SK-N-SH (cell line): ENCODE results near the gene DCAF6. TPM values are rescaled to one million over a fixed set of nuclear protein-coding genes. Genes with fewer than 3 reads are reported as not detected.

Experiments
- CTCF ChIA-PET: fragments of 300-600, 350-600 bp; formaldehyde crosslinking; extraction: SDS; loops from one replicate; lab custom pipeline; 2021; lab: Yijun Ruan, JAX
- POLR2A ChIA-PET: fragments of 350-600 bp; sonication (Branson Sonifier 250); formaldehyde crosslinking; extraction: SDS; loops from one replicate; lab custom pipeline; 2020; ENCODE audit warnings: antibody characterized with exemption, inconsistent platforms; lab: Yijun Ruan, JAX
- DNase-seq: peaks from one replicate; pipeline ENCODE4 v3.0.0; 2012
- H2AFZ ChIP-seq: fragments of 200-600 bp; sonication (generic); 2 replicates; pipeline ENCODE4 v1.8.1; 2016; ENCODE audit warnings: antibody characterized with exemption, mild to moderate bottlenecking, low read depth
- H3F3A ChIP-seq: fragments of 200-600 bp; sonication (generic); replicated peaks from 2 replicates; pipeline ENCODE3; 2016; ENCODE audit warnings: antibody characterized with exemption, mild to moderate bottlenecking; ENCODE audit not compliant: insufficient read depth
- H3K27ac ChIP-seq, 2 experiments: fragments of 200-500 bp in 1 of 2; fragments of 200-600 bp in 1 of 2; sonication (Bioruptor generic) in 1 of 2; sonication (generic), shearing (Covaris generic) in 1 of 2; 2 replicates each; pipeline versions ENCODE4 v1.5.1 to v1.6.1; 2014 to 2016; ENCODE audit warnings: low read depth in 2 of 2, inconsistent platforms in 1 of 2, low read length in 1 of 2, mild to moderate bottlenecking in 1 of 2, mixed read lengths in 1 of 2
- H3K27me3 ChIP-seq: fragments of 200-600 bp; sonication (generic), shearing (Covaris generic); 2 replicates; pipeline ENCODE4 v1.6.1; 2016; ENCODE audit warnings: mixed run types; ENCODE audit not compliant: insufficient read depth
- H3K36me3 ChIP-seq, 2 experiments: fragments of 200-500 bp in 1 of 2; fragments of 200-600 bp in 1 of 2; sonication (Bioruptor generic) in 1 of 2; sonication (generic) in 1 of 2; replicated peaks in 1 of 2; 2 replicates each; pipeline versions ENCODE3 to v1.5.1; 2014 to 2016; ENCODE audit warnings: low read length in 1 of 2, mild to moderate bottlenecking in 1 of 2; ENCODE audit not compliant: insufficient read depth in 2 of 2, control insufficient read depth in 1 of 2
- H3K4me1 ChIP-seq, 2 experiments: fragments of 200-500 bp in 1 of 2; fragments of 200-600 bp in 1 of 2; sonication (Bioruptor generic) in 1 of 2; sonication (generic), shearing (Covaris generic) in 1 of 2; 2 replicates each; pipeline versions ENCODE4 v1.5.1 to v1.6.1; 2014 to 2016; ENCODE audit warnings: low read depth in 1 of 2, low read length in 1 of 2, mixed run types in 1 of 2; ENCODE audit not compliant: insufficient read depth in 2 of 2, control insufficient read depth in 1 of 2
- H3K4me2 ChIP-seq: fragments of 200-600 bp; sonication (generic), shearing (Covaris generic); 2 replicates; pipeline ENCODE4 v1.6.1; 2017; ENCODE audit warnings: mixed run types
- H3K4me3 ChIP-seq, 2 experiments: fragments of 200-500 bp in 1 of 2; fragments of 200-600 bp in 1 of 2; sonication (Bioruptor generic) in 1 of 2; sonication (generic), shearing (Covaris generic) in 1 of 2; 2 replicates each; pipeline versions ENCODE4 v1.5.1 to v1.8.1; 2014 to 2016; ENCODE audit warnings: low read depth in 2 of 2, inconsistent platforms in 1 of 2, low read length in 1 of 2, mild to moderate bottlenecking in 1 of 2, mixed read lengths in 1 of 2, moderate library complexity in 1 of 2
- H3K79me2 ChIP-seq: fragments of 200-600 bp; sonication (generic); 2 replicates; pipeline ENCODE4 v1.8.1; 2017; ENCODE audit warnings: mild to moderate bottlenecking; ENCODE audit not compliant: insufficient read depth
- H3K9ac ChIP-seq: fragments of 200-600 bp; sonication (generic); 2 replicates; pipeline ENCODE4 v1.6.1; 2017; ENCODE audit warnings: mixed run types
- H3K9me2 ChIP-seq: fragments of 200-600 bp; sonication (generic); 2 replicates; pipeline ENCODE4 v1.6.1; 2017; ENCODE audit warnings: mixed run types
- H3K9me3 ChIP-seq: fragments of 200-600 bp; sonication (generic); 2 replicates; pipeline ENCODE4 v1.6.1; 2017; ENCODE audit warnings: mixed run types, mild to moderate bottlenecking, moderate library complexity
- H4K20me1 ChIP-seq: fragments of 200-600 bp; sonication (generic); 2 replicates; pipeline ENCODE4 v1.6.1; 2017; ENCODE audit warnings: mild to moderate bottlenecking, mixed run types; ENCODE audit not compliant: insufficient read depth
- CTCF ChIP-seq: fragments of 200-600 bp; sonication (generic); IDR thresholded peaks from 2 replicates; pipeline ENCODE4 v1.6.1; 2017; ENCODE audit warnings: antibody characterized with exemption, mild to moderate bottlenecking, moderate library complexity
- EP300 ChIP-seq, 2 experiments: IDR thresholded peaks; 2 replicates each; pipeline versions ENCODE4 v1.4.0 to v1.6.1; 2012; ENCODE audit warnings: borderline replicate concordance in 1 of 2, low read depth in 1 of 2, low read length in 1 of 2
- EZH2phosphoT487 ChIP-seq: fragments of 200-600 bp; sonication (generic); IDR thresholded peaks from 2 replicates; pipeline ENCODE4 v1.6.1; 2017; ENCODE audit warnings: low read depth, mixed run types, mild to moderate bottlenecking, antibody characterized with exemption, moderate library complexity, borderline replicate concordance
- FOXJ3 ChIP-seq: sonication (generic); formaldehyde crosslinking; IDR thresholded peaks from 2 replicates; pipeline ENCODE4 v1.5.1; 2020; ENCODE audit warnings: mild to moderate bottlenecking, missing genetic modification reagents
- GABPA ChIP-seq: IDR thresholded peaks from 2 replicates; pipeline ENCODE4 v1.4.0; 2012; ENCODE audit warnings: low read depth, mild to moderate bottlenecking
- GATA2 ChIP-seq: sonication (generic); formaldehyde crosslinking; IDR thresholded peaks from 2 replicates; pipeline ENCODE4 v1.5.0; 2020; ENCODE audit warnings: mild to moderate bottlenecking, missing genetic modification reagents
- JUND ChIP-seq: IDR thresholded peaks from 2 replicates; pipeline ENCODE4 v1.4.0; 2012
- MAX ChIP-seq: IDR thresholded peaks from 2 replicates; pipeline ENCODE4 v1.4.0; 2012; ENCODE audit warnings: low read depth
- MEF2A ChIP-seq: IDR thresholded peaks from 2 replicates; pipeline ENCODE4 v1.4.0; 2012; ENCODE audit warnings: low read depth, borderline replicate concordance
- NFIC ChIP-seq: IDR thresholded peaks from 2 replicates; pipeline ENCODE4 v1.4.0; 2012; ENCODE audit warnings: borderline replicate concordance
- POLR2AphosphoS5 ChIP-seq: IDR thresholded peaks from 2 replicates; pipeline ENCODE4 v1.6.1; 2012; ENCODE audit warnings: low read depth, low read length
- RAD21 ChIP-seq: IDR thresholded peaks from 2 replicates; pipeline ENCODE4 v1.6.1; 2012; ENCODE audit warnings: mild to moderate bottlenecking, low read length
- RCOR1 ChIP-seq: fragments of 150-350 bp; IDR thresholded peaks from 2 replicates; pipeline ENCODE4 v1.6.1; 2017; ENCODE audit warnings: antibody characterized with exemption, low read length
- RFX5 ChIP-seq: IDR thresholded peaks from 2 replicates; pipeline ENCODE4 v1.6.1; 2012; ENCODE audit warnings: mild to moderate bottlenecking, improper control_type of control experiment, low read length
- RXRA ChIP-seq: IDR thresholded peaks from 2 replicates; pipeline ENCODE4 v1.4.0; 2012; ENCODE audit warnings: low read depth, mild to moderate bottlenecking, borderline replicate concordance
- SIN3A ChIP-seq: IDR thresholded peaks from 2 replicates; pipeline ENCODE4 v1.6.1; 2012; ENCODE audit warnings: low read depth, mild to moderate bottlenecking, low read length, moderate library complexity, borderline replicate concordance
- TAF1 ChIP-seq: IDR thresholded peaks from 2 replicates; pipeline ENCODE4 v1.6.1; 2012; ENCODE audit warnings: low read depth, mild to moderate bottlenecking, low read length, moderate library complexity, borderline replicate concordance
- TCF12 ChIP-seq: IDR thresholded peaks from 2 replicates; pipeline ENCODE4 v1.4.0; 2012
- TEAD4 ChIP-seq: IDR thresholded peaks from 2 replicates; pipeline ENCODE4 v1.4.0; 2012; ENCODE audit warnings: mild to moderate bottlenecking, borderline replicate concordance; ENCODE audit not compliant: insufficient read depth
- USF1 ChIP-seq: IDR thresholded peaks from 2 replicates; pipeline ENCODE4 v1.4.0; 2012; ENCODE audit warnings: low read depth, borderline replicate concordance
- YY1 ChIP-seq: IDR thresholded peaks from 2 replicates; pipeline ENCODE4 v1.4.0; 2012; ENCODE audit warnings: low read depth, mild to moderate bottlenecking
- WGBS: methylation state at CpG from one replicate; pipeline ENCODE4 v1.1.6; 2017; ENCODE audit warnings: low lambda C conversion rate; 5-methylcytosine and 5-hydroxymethylcytosine counted together
- polyA plus RNA-seq, 3 experiments: library from polyadenylated mRNA; depleted of rRNA; stranded (reverse); fragments of >200 nt; gene quantifications; 2 replicates each; pipeline ENCODE4 v1.2.3, GENCODE V29; 2012
- TF ChIP-seq, protein P1 (sequence below): IDR thresholded peaks from 2 replicates; pipeline ENCODE4 v1.6.1; 2012; ENCODE audit warnings: mild to moderate bottlenecking, low read depth, low read length, moderate library complexity

The DCAF6 gene
- polyA plus RNA-seq, 1 of the 3 experiments (the other 2 are of a cell fraction), result 31.3 TPM

DNA sequence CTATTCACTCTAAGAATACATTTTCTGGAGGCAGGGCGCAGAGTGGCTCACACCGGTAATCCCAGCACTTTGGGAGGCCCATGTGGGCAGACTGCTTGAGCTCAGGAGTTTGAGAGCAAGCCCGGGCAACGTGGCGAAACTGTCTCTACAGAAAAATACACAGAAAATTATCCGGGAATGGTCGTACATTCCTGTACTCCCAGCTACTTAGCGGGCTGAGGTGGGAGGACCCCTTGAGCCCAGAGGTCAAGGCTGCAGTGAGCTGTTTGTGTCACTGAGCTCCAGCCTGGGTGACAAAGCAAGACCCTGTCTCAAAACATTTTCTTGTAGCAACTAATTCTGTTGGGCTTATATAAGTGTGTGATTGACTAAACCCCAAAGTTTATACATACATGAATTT is 169.8 kb downstream of the DCAF6 start:
- ChIA-PET CTCF (interaction anchor here (0.5 kb wide), 1 partner anchor 34 kb away, joined by 3 read pairs; no protein-coding TSS in a partner anchor), POLR2A (no interaction called here)
- H2AFZ ChIP-seq, result no peak overlapping the region
- H3K9me2 ChIP-seq, result no peaks in the 10 kb centered on the region
- peaks cover 16 to 23% of the 10 kb centered on the region in 2 experiments for H3K36me3 ChIP-seq
- H3K27me3 ChIP-seq, result no peaks in the 10 kb centered on the region
- WGBS, result 100% methylated on average over 5 of the region's 8 CpGs
- no peaks in the 10 kb centered on the region for H4K20me1 ChIP-seq
- H3K4me3 ChIP-seq, result no peak overlapping the region
- peaks cover 5% of the 10 kb centered on the region for H3F3A ChIP-seq
- no peak overlapping the region for H3K4me2 ChIP-seq
- peaks cover 0 to 7% of the 10 kb centered on the region in 2 experiments; a peak in 1 of 4 replicates for H3K4me1 ChIP-seq
- no peak for TF ChIP-seq CTCF
- TF ChIP-seq TEAD4, result no peak
- no peak for TF ChIP-seq FOXJ3 (CRISPR knock-in tag)
- no peak for TF ChIP-seq NFIC
- TF ChIP-seq SIN3A, result no peak
- TF ChIP-seq RXRA, result no peak
- no peak for TF ChIP-seq MAX
- no peak for TF ChIP-seq TCF12
- peaks cover 43% of the 10 kb centered on the region for H3K79me2 ChIP-seq
- no peak for DNase-seq
- H3K9me3 ChIP-seq, result no peaks in the 10 kb centered on the region
- no peak overlapping the region for H3K9ac ChIP-seq
- no peak overlapping the region for H3K27ac ChIP-seq

GRCh38 chr1:168110896-168111545 is 174.5 kb downstream of the DCAF6 start:
- 74% methylated on average over 7 of the region's 7 CpGs for WGBS
- CTCF ChIA-PET, result no interaction called here
- TF ChIP-seq TAF1 (no peak), POLR2AphosphoS5 (no peak), GABPA (no peak), JUND (no peak), RAD21 (no peak), MAX (no peak), RXRA (no peak), EP300 (IDR thresholded peaks at IDR 0.05; ENCODE audit: borderline replicate concordance in 1 of 2, low read depth in 1 of 2, low read length in 1 of 2) (no peak), EZH2phosphoT487 (no peak), RFX5 (no peak), MEF2A (no peak), TEAD4 (no peak), GATA2 (CRISPR knock-in tag) (no peak), RCOR1 (no peak), USF1 (no peak), YY1 (no peak)
- TF ChIP-seq, protein P1, sequence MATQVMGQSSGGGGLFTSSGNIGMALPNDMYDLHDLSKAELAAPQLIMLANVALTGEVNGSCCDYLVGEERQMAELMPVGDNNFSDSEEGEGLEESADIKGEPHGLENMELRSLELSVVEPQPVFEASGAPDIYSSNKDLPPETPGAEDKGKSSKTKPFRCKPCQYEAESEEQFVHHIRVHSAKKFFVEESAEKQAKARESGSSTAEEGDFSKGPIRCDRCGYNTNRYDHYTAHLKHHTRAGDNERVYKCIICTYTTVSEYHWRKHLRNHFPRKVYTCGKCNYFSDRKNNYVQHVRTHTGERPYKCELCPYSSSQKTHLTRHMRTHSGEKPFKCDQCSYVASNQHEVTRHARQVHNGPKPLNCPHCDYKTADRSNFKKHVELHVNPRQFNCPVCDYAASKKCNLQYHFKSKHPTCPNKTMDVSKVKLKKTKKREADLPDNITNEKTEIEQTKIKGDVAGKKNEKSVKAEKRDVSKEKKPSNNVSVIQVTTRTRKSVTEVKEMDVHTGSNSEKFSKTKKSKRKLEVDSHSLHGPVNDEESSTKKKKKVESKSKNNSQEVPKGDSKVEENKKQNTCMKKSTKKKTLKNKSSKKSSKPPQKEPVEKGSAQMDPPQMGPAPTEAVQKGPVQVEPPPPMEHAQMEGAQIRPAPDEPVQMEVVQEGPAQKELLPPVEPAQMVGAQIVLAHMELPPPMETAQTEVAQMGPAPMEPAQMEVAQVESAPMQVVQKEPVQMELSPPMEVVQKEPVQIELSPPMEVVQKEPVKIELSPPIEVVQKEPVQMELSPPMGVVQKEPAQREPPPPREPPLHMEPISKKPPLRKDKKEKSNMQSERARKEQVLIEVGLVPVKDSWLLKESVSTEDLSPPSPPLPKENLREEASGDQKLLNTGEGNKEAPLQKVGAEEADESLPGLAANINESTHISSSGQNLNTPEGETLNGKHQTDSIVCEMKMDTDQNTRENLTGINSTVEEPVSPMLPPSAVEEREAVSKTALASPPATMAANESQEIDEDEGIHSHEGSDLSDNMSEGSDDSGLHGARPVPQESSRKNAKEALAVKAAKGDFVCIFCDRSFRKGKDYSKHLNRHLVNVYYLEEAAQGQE, result no peak

More at GRCh38 chr1:168110896-168111545, 174.5 kb downstream of the DCAF6 start:
- Histone ChIP-seq H3K36me3 (peaks cover 6 to 15% of the 10 kb centered on the region in 2 experiments), H3K4me2 (no peak overlapping the region), H3K27ac (no peak overlapping the region), H4K20me1 (no peaks in the 10 kb centered on the region), H3K9me3 (no peaks in the 10 kb centered on the region), H2AFZ (no peak overlapping the region), H3K27me3 (no peaks in the 10 kb centered on the region), H3K4me3 (no peak overlapping the region), H3K9me2 (no peaks in the 10 kb centered on the region), H3K9ac (no peak overlapping the region), H3F3A (peaks cover 21% of the 10 kb centered on the region), H3K4me1 (peaks cover 3 to 4% of the 10 kb centered on the region in 2 experiments; a peak in 2 of 4 replicates), H3K79me2 (peaks cover 75% of the 10 kb centered on the region)
- POLR2A ChIA-PET, result no interaction called here
- DNase-seq, result no peak
